Measurements from ENCODE around the gene ACTL6B. TPM values are rescaled to one million over a fixed set of nuclear protein-coding genes. Genes with fewer than 3 reads are reported as not detected.

The ACTL6B gene
- total and polyA plus RNA-seq, 2 of the 13 experiments (the other 11 are each of a cell fraction or from before 2014, with no cell fraction given), result not detected

- no peak for TF ChIP-seq ZNF646 (CRISPR knock-in tag; IDR thresholded peaks at IDR 0.05)
- TF ChIP-seq ZFX (CRISPR knock-in tag; IDR thresholded peaks at IDR 0.05; ENCODE audit: low read depth), result peak; percentile 46; the same call in 1 of the 2 replicates
- TF ChIP-seq PHF20 (CRISPR knock-in tag; IDR thresholded peaks at IDR 0.05), result 0 out of 2 replicates have a peak, but pooled peaks have one; percentile 36
- TF ChIP-seq ARID4A (CRISPR knock-in tag; IDR thresholded peaks at IDR 0.05; ENCODE audit: borderline replicate concordance), result peak; percentile 58; the same call in 1 of the 2 replicates
- 0 out of 2 replicates have a peak, but pooled peaks have one; percentile 27 for TF ChIP-seq SAP130 (CRISPR knock-in tag; IDR thresholded peaks at IDR 0.05; ENCODE audit: low read depth)
- TF ChIP-seq RBFOX2 (IDR thresholded peaks at IDR 0.05; ENCODE audit: low read depth, low read length), result peak; percentile 65; the same call in 1 of the 2 replicates
- no peak for TF ChIP-seq TRAFD1 (CRISPR knock-in tag; IDR thresholded peaks at IDR 0.05; ENCODE audit: borderline replicate concordance)
- peak; percentile 56 for TF ChIP-seq IKZF4 (CRISPR knock-in tag; IDR thresholded peaks at IDR 0.05; ENCODE audit: borderline replicate concordance, low read depth, not compliant biosample characterization)
- peak; percentile 47 for TF ChIP-seq ZFY (CRISPR knock-in tag; IDR thresholded peaks at IDR 0.05)
- peak; percentile 43; the same call in 1 of the 2 replicates for TF ChIP-seq ZNF501 (CRISPR knock-in tag; IDR thresholded peaks at IDR 0.05)
- TF ChIP-seq AGO2 (optimal IDR thresholded peaks at IDR 0.05; ENCODE audit: low read depth, low read length), result peak; percentile 61
- 0 out of 2 replicates have a peak, but pooled peaks have one; percentile 9 for TF ChIP-seq NR2C2 (CRISPR knock-in tag; IDR thresholded peaks at IDR 0.05; ENCODE audit: borderline replicate concordance)
These were observed 37.3 kb upstream of the ACTL6B start (continued) for GRCh38 chr7:100693312-100694097.
